GM21717 (cell line): ENCODE data around the gene METRN.
"Not testable (repeated sequence)": the region's sequence is repeated elsewhere in the genome, so short reads cannot be mapped to it uniquely, and the experiment has no call there.

Experiments
- ATAC-seq: cut with Tn5 transposase; IDR thresholded peaks from one replicate; pipeline ENCODE4 v1.9.1; 2021; ENCODE audit warnings: mild to moderate bottlenecking, moderate library complexity; ENCODE audit not compliant: unreplicated experiment

Gene METRN

GRCh38 chr16:733382-734207 lies 18.7 kb downstream of the METRN start:
- ATAC-seq, result no peak

- no peak for ATAC-seq
Observed at GRCh38 chr16:734208-734980, 19.5 kb downstream of the METRN start.

GRCh38 chr16:734981-735881 lies 20.3 kb downstream of the METRN start:
- no peak for ATAC-seq

GRCh38 chr16:735982-736453 lies 21.1 kb downstream of the METRN start:
- no peak for ATAC-seq

GRCh38 chr16:736936-737481 lies 22.1 kb downstream of the METRN start:
- no peak for ATAC-seq

GRCh38 chr16:739560-740458 lies 24.9 kb downstream of the METRN start:
- ATAC-seq, result no peak

GRCh38 chr16:740459-740763 lies 25.5 kb downstream of the METRN start:
- ATAC-seq, result no peak

- peak; percentile 63 for ATAC-seq
Observed at GRCh38 chr16:740764-741505, 26.0 kb downstream of the METRN start, which contains the start of gene CIAO3. Gene CIAO3 (minus strand): TSS chr16:740997. CDS start chr16:740985, 12 bp downstream.

GRCh38 chr16:741986-742629 lies 27.2 kb downstream of the METRN start:
- ATAC-seq, result no peak

- not testable (repeated sequence) for ATAC-seq
Observed at GRCh38 chr16:742894-743293, 28.0 kb downstream of the METRN start.

- ATAC-seq, result no peak
Observed at GRCh38 chr16:743794-744500, 29.0 kb downstream of the METRN start.

GRCh38 chr16:745739-746138 lies 30.8 kb downstream of the METRN start:
- ATAC-seq, result no peak

GRCh38 chr16:746637-747036 lies 31.7 kb downstream of the METRN start:
- no peak for ATAC-seq

- no peak for ATAC-seq
Observed at GRCh38 chr16:747978-748746, 33.2 kb downstream of the METRN start.

GRCh38 chr16:749010-749409 lies 34.1 kb downstream of the METRN start:
- ATAC-seq, result no peak

- ATAC-seq, result no peak
Observed at GRCh38 chr16:750485-750884, 35.6 kb downstream of the METRN start.
